Peyer's patch (tissue), 4 donors: ENCODE data around the gene SPTB. TPM values are rescaled to one million over a fixed set of nuclear protein-coding genes. Genes with fewer than 3 reads are reported as not detected.

Source experiments
- DNase-seq, 3 donors: peaks; one replicate each; pipeline ENCODE4 v3.0.0-alpha.2; 2017 to 2019
- H3K27ac ChIP-seq, 4 donors: fragments of 200-600 bp; sonication (generic); one replicate each; pipeline ENCODE4 v1.5.1; 2016 to 2019
- H3K27me3 ChIP-seq, 2 donors: fragments of 200-600 bp; sonication (generic); one replicate each; pipeline ENCODE4 v1.5.1; 2019
- H3K36me3 ChIP-seq, 3 donors: fragments of 200-600 bp; sonication (generic); one replicate each; pipeline ENCODE4 v1.5.1; 2016 to 2019
- H3K4me1 ChIP-seq, 4 donors: fragments of 200-600 bp; sonication (generic); one replicate each; pipeline ENCODE4 v1.5.1; 2016 to 2019
- H3K4me3 ChIP-seq, 4 donors: fragments of 200-600 bp; sonication (generic); 1 replicate in 3 of 4; 2 replicates in 1 of 4; pipeline ENCODE4 v1.5.1; 2016 to 2019; ENCODE audit warnings: mild to moderate bottlenecking in 1 of 4
- H3K9me3 ChIP-seq, 4 donors: fragments of 200-600 bp; sonication (generic); one replicate each; pipeline ENCODE4 v1.5.1; 2016 to 2019; ENCODE audit warnings: mild to moderate bottlenecking in 1 of 4
- CTCF ChIP-seq, 6 experiments: fragments of 450-650 bp in 4 of 6; fragments of 200-600 bp in 2 of 6; sonication (generic) in 1 of 6; IDR thresholded peaks; one replicate each; pipeline ENCODE4 v1.5.1; 2017 to 2019; ENCODE audit warnings: antibody characterized with exemption in 6 of 6, mild to moderate bottlenecking in 3 of 6, moderate library complexity in 1 of 6
- POLR2A ChIP-seq, 2 donors: fragments of 450-650 bp; IDR thresholded peaks; one replicate each; pipeline ENCODE4 v1.5.1; 2017; ENCODE audit warnings: antibody characterized with exemption in 2 of 2, mild to moderate bottlenecking in 2 of 2, moderate library complexity in 2 of 2
- total RNA-seq, 4 donors: library from RNA; depleted of rRNA; stranded (reverse); fragments of >200 nt; gene quantifications; one replicate each; pipeline ENCODE4 v1.1.0, GENCODE V29; 2016

SPTB gene
- total RNA-seq, 4 donors from 2014 or later: 0.57 to 2.5 (median 0.94) TPM; not detected in 1

- H3K4me3 ChIP-seq: no peak overlapping the region
- H3K9me3 ChIP-seq: no peaks in the 10 kb centered on the region
- TF ChIP-seq POLR2A (IDR thresholded peaks at IDR 0.05) (no peak), CTCF (IDR thresholded peaks at IDR 0.05) (no peak)
- no peaks in the 10 kb centered on the region for H3K27me3 ChIP-seq
- H3K36me3 ChIP-seq: no peaks in the 10 kb centered on the region
- H3K27ac ChIP-seq: no peak overlapping the region
- DNase-seq: no peak
- no peaks in the 10 kb centered on the region for H3K4me1 ChIP-seq
These were observed 12.5 kb downstream of the SPTB start for GRCh38 chr14:64867182-64867581.

- Histone ChIP-seq H3K36me3 (no peaks in the 10 kb centered on the region), H3K4me3 (no peak overlapping the region), H3K27ac (no peak overlapping the region), H3K4me1 (no peaks in the 10 kb centered on the region), H3K9me3 (no peaks in the 10 kb centered on the region), H3K27me3 (no peaks in the 10 kb centered on the region)
- DNase-seq: no peak
- TF ChIP-seq CTCF (IDR thresholded peaks at IDR 0.05) (no peak), POLR2A (IDR thresholded peaks at IDR 0.05) (no peak)
These were observed 13.7 kb downstream of the SPTB start for GRCh38 chr14:64865992-64866391.

GRCh38 chr14:64865109-64865508, 14.6 kb downstream of the SPTB start:
- no peaks in the 10 kb centered on the region for H3K27me3 ChIP-seq
- no peaks in the 10 kb centered on the region for H3K4me1 ChIP-seq
- TF ChIP-seq POLR2A (IDR thresholded peaks at IDR 0.05) (no peak), CTCF (IDR thresholded peaks at IDR 0.05) (no peak)
- no peak overlapping the region for H3K27ac ChIP-seq
- H3K36me3 ChIP-seq: no peaks in the 10 kb centered on the region
- H3K4me3 ChIP-seq: no peak overlapping the region
- DNase-seq: no peak
- H3K9me3 ChIP-seq: no peaks in the 10 kb centered on the region

GRCh38 chr14:64864258-64864657, 15.4 kb downstream of the SPTB start:
- Histone ChIP-seq H3K27me3 (no peaks in the 10 kb centered on the region), H3K9me3 (no peaks in the 10 kb centered on the region), H3K36me3 (no peaks in the 10 kb centered on the region), H3K27ac (no peak overlapping the region), H3K4me3 (no peak overlapping the region), H3K4me1 (no peaks in the 10 kb centered on the region)
- no peak for TF ChIP-seq POLR2A (IDR thresholded peaks at IDR 0.05)
- TF ChIP-seq CTCF (IDR thresholded peaks at IDR 0.05): no peak
- DNase-seq: no peak

GRCh38 chr14:64861916-64862315, 17.8 kb downstream of the SPTB start:
- Histone ChIP-seq H3K27ac (no peak overlapping the region), H3K4me3 (no peak overlapping the region), H3K36me3 (no peaks in the 10 kb centered on the region), H3K27me3 (no peaks in the 10 kb centered on the region), H3K4me1 (no peaks in the 10 kb centered on the region), H3K9me3 (no peaks in the 10 kb centered on the region)
- TF ChIP-seq CTCF (IDR thresholded peaks at IDR 0.05): no peak
- no peak for TF ChIP-seq POLR2A (IDR thresholded peaks at IDR 0.05)
- no peak for DNase-seq

- Histone ChIP-seq H3K27me3 (no peaks in the 10 kb centered on the region), H3K36me3 (no peaks in the 10 kb centered on the region), H3K27ac (no peak overlapping the region), H3K4me3 (no peak overlapping the region), H3K9me3 (no peaks in the 10 kb centered on the region), H3K4me1 (no peaks in the 10 kb centered on the region)
- no peak for DNase-seq
- TF ChIP-seq POLR2A (IDR thresholded peaks at IDR 0.05): no peak
- no peak for TF ChIP-seq CTCF (IDR thresholded peaks at IDR 0.05)
These were observed 19.7 kb downstream of the SPTB start for GRCh38 chr14:64860039-64860438.
